Myocyte (in vitro differentiated cells): ENCODE data around the gene RPP40. TPM values are rescaled to one million over a fixed set of nuclear protein-coding genes. Genes with fewer than 3 reads are reported as not detected.
A peak's percentile ranks its signal among the peaks of the same experiment; 100 is the strongest.
"Not testable (repeated sequence)": the region's sequence is repeated elsewhere in the genome, so short reads cannot be mapped to it uniquely, and the experiment has no call there.

Experiments used
- DNase-seq: peaks from one replicate; pipeline ENCODE4 v3.0.0-alpha.2; 2012; ENCODE audit warnings: low read depth
- total RNA-seq: library from RNA; depleted of rRNA; stranded (reverse); fragments of >200 nt; gene quantifications from 2 replicates; pipeline ENCODE4 v1.2.3, GENCODE V29; 2014

The RPP40 gene
- total RNA-seq, 1 donor from 2014 or later = 17.1 TPM

DNA sequence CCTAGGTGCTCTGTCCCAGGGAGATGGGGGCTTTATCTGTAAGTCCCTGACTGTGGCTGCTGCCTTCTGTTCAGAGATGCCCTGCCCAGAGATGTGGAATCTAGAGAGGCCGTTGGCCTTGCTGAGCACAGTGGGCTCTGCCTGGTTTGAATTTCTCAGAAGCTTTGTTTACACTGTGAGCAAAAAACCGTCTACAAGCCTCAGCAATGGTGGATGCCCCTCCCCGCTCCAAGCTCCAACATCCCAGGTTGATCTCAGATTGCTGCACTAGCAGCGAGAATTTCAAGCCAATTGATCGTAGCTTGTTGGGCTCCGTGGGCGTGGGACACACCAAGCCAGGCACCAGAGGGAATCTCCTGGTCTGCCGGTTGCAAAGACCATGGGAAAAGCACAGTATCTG, 16.3 kb upstream of the RPP40 start:
- no peak for DNase-seq

DNA sequence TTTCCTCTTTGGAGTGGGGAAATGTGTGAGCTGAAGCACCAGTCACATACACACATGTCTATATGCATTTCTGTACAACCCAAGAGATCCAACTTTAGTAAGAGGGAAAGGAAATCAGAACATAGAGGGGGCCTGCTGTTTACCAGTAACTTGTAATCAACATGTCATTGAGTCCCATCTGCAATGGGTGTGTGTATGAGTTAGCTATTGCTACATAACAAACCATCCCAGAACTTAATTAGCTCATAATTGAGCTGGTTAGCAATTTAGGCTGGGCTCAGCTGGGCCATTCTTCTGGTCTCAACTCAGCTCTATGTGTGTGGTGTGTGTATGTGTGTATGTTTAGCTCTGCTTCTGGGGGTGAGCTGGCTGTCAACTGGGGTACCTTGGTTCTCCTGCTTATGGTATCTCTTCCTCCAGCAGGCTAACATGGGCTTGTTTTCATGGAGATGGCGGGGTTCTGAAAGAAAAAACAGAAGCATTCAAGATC, 10.3 kb upstream of the RPP40 start:
- no peak for DNase-seq

DNA sequence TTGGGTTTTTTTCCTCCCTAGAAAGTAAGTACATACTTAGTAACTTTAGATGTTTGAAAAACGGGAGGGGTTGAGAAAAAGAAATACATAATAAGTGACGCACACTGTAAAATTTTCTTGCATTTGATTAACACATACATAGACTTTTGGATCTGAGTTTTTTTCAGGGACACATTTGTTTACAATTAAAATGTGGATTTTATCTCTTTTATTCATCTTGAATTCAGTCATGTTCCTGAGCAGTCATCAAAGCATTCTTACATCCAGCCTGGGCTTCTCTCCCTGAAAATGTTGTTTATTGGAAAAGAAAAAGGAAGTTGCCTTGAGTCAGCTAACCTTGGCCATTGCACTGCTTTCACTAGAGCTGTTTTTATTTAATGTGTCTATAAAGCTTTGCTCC, 8.7 kb upstream of the RPP40 start:
- DNase-seq = no peak

DNA sequence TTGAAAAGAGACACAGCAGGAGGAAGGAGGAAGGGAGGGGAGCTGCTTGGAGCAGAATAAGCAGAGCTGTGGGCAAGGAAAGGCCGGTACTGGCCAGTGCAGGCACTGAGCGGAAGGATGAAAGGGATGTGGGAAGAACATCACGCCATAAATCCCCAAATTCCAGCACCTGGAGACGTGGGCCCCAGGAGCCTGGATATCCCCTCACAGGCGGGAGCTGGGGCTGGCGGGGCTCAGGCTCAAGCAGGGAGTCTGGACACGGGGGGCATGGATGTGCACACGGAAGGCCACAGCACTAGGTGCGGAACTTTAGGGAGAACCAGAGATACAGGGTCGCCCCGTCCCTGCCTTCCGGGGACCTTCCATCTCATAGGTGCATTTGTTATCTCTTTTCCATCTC, 7.5 kb upstream of the RPP40 start:
- DNase-seq = no peak

- no peak for DNase-seq
These were observed 3.7 kb upstream of the RPP40 start for GRCh38 chr6:5007531-5007930.

GRCh38 chr6:5006222-5006621, 2.4 kb upstream of the RPP40 start:
- no peak for DNase-seq

DNA sequence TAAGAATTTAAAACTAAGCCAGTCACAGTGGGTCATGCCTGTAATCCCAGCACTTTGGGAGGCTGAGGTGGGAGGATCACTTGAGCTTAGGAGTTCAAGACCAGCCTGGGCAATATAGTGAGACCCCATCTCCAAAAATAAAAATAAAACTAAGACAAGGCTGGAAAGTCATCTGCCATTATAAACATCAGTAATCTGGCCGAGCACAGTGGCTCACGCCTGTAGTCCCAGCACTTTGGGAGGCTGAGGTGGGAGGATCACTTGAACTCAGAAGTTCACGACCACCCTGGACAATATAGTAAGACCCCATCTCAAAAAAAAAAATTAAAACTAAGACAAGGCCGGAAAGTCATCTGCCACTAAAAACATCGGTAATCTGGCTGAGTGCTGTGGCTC, 1.2 kb upstream of the RPP40 start:
- DNase-seq = not testable (repeated sequence)

GRCh38 chr6:5004373-5005037, 668 bp upstream of the RPP40 start:
- no peak for DNase-seq

GRCh38 chr6:4999586-4999985, 4.3 kb downstream of the RPP40 start:
- no peak for DNase-seq

GRCh38 chr6:4997862-4998261, 6.0 kb downstream of the RPP40 start:
- DNase-seq = no peak

DNA sequence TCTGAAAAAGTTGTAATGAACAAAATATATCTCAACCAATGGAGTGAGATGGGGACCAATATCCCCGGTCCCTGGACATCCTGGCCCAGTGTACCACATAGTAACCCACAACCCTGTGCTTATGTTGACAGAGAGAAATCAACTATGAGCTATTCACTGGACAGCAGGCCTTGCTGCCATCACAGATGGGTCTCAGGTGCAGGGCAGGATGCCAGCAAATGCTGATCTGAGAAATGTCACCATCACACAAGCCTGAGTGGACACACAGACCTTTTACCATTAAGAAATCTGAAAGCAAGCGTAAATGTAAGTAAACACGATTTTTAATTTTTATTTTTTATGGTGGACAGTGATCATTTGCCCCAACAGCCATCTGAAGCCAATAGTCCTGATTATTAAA, 9.1 kb downstream of the RPP40 start:
- no peak for DNase-seq

- no peak for DNase-seq
These were observed 16.4 kb downstream of the RPP40 start for GRCh38 chr6:4987432-4987831.

GRCh38 chr6:4986999-4987398, 16.8 kb downstream of the RPP40 start:
- no peak for DNase-seq

DNA sequence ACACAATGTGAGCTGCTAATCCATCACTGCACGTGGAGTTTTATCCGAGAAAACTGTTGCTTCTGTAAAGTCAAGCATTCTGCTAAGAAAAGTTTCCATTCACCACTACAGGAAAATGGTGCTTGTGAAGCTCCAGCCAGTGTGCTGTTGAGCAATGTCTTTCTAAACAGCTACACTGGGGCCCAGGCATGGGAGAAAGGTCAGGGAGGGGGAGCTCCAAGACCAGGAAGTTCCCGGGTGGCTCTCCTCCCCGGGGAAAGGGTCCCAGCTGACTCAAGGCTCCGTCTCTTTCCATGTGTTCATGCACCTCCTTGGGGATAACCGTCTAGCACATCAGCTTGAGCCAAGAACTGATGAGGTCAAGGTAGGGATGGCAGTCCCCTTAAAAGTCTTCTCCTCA, 20.5 kb downstream of the RPP40 start:
- DNase-seq = no peak

DNA sequence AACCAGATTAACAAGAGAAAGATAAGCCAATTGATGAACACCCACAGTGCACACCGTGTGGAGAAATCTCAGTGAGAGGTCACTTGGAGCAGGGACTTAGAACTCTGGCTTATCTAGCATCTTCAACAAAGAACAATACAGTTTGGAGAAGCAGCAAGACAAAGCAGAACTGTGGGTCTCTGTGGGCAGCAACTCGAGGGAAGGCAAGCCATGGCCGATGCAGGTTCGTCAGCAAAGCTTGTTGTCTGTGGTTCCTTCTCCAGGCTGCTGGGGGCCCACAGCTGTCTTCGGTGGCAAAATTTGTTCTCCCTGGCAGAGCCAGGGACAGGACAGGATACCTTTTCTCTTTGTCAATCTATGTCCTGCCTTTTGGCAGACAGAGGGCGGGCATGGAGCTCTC, 22.1 kb downstream of the RPP40 start:
- no peak for DNase-seq

DNA sequence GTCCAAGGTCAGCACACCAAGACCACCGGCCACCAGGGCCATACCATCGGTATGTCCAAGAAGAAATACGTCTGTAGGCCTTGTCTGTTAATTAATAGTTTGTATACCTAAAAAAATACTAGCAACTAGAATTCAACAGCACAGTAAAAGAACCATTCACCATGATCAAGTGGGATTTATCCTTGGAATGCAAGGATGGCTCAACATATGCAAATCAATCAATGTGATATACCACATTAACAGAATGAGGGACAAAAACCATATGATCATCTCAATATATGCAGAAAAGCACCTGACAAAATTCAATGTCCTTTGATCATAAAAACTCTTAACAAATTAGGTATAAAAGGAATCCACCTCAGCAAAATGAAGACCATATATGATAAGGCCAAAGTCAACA, 24.4 kb downstream of the RPP40 start:
- DNase-seq = no peak

DNA sequence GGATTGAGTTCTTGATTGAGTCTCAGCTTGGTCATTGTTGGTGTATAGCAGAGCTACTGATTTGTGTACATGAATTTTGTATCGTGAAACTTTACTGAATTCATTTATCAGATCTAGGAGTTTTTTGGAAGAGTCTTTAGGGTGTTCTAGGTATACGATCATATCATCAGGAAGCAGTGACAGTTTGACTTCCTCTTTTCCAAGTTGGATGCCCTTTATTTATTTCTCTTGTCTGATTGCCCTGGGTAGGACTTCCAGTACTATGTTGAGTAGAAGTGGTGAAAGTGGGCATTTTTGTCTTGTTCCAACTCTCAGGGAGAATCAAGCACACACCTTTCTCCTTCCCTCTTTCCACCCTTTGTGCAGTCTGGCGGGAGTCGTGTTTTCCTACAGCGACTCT, 26.4 kb downstream of the RPP40 start:
- DNase-seq = no peak

DNA sequence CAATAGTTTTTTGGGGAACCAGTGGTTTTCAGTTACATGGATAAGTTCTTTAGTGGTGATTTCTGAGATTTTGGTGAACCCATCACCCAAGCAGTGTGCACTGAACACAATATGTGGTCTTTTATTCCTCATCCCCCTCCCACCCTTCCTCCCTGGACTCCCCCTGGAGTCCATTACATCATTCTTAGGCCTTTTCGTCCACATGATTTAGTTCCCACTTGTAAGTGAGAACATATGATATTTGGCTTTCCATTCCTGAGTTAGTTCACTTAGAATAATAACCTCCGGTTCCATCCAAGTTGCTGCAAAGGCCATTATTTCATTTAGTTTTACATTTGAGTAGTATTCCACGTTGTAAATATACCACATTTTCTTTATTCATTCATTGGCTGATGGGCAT, 28.3 kb downstream of the RPP40 start:
- DNase-seq = no peak

DNA sequence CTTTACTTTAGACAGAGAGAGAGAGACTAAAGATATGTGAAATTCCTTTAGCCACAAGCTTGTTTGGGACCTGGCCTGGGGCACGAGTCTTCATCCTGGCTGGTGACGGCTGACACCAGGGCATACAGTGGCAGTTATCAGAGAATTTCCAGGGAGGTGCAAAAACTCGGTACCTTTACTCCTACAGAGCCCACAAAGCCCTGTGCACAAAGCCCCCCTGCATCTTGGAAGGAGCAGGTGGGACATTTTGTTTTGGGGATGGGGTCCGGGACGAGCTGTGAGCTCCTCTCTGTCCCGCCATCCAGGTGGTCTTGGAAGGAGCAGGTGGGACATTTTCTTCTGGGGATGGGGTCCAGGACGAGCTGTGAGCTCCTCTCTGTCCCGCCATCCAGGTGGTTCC, 28.9 kb downstream of the RPP40 start:
- no peak for DNase-seq

GRCh38 chr6:4973982-4974745, 29.7 kb downstream of the RPP40 start:
- peak; percentile 71 for DNase-seq

DNA sequence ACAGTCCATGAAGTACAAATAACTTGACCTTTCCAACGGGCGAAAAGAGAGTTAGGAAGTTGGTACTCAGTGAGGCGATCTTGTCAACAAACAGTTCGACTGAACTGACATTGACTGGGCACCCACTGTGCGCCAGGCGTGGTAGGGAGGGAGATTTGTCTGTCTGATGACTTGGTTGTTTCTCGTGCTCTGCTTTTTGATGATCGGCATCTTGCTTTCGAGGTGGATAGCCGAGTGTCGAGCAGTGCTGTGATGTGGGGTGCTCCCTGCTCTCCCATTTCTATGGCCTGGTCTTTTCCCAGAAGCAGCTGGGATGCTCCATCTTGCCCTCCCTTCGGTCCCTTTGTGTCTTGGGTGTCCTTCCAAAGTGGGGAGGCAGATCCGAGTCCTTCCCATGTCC, 30.4 kb downstream of the RPP40 start:
- no peak for DNase-seq

DNA sequence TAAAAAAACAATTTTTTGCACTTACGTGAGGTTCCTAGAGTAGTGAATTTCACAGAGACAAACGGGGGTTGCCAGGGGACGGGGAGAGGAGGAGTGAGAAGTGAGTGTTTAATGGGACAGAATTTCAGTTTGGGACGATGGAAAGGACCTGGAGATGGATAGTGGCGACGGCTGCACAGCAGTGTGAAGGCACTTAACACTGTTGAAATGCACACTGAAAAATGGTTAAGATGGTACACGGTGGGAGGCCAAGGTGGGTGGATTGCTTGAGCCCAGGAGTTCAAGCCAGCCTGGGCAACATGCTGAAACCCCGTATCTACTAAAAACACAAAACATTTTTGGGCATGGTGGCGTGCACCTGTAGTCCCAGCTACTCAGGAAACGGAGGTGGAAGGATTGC, 31.4 kb downstream of the RPP40 start:
- DNase-seq = no peak

DNA sequence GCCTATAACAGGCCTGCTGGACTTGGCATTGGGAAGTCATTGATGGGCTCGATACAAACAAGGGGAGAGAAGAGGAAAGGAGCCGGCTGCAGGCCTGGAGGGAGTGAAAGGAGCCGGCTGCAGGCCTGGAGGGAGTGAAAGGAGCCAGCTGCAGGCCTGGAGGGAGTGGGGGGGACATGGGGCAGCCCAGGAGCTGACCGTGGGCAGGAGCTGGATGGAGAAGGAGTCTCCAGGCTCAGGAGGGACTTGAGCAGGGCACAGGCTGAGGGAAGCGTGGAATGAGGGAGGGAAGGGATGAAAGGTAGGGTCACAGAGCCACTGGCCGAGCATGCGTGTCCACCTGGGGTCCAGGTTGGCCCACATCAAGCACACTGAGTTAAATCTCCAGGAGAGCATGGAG, 32.0 kb downstream of the RPP40 start:
- no peak for DNase-seq
